Tibial nerve (tissue), 4 donors: ENCODE results near the gene FASTKD2. TPM values are rescaled to one million over a fixed set of nuclear protein-coding genes. Genes with fewer than 3 reads are reported as not detected.
"Not testable (repeated sequence)": the region's sequence is repeated elsewhere in the genome, so short reads cannot be mapped to it uniquely, and the experiment has no call there.

Source experiments
- DNase-seq, 2 donors: peaks; one replicate each; pipeline ENCODE4 v3.0.0-alpha.2; 2019; ENCODE audit warnings: low spot score in 2 of 2
- H3K27ac ChIP-seq, 4 donors: fragments of 200-600 bp; sonication (generic) in 3 of 4; one replicate each; pipeline ENCODE4 v1.5.1; 2017 to 2019; ENCODE audit warnings: mild to moderate bottlenecking in 1 of 4
- H3K27me3 ChIP-seq, 2 donors: fragments of 200-600 bp; sonication (generic) in 1 of 2; one replicate each; pipeline versions ENCODE4 v1.5.1 to v1.6.0; 2017 to 2019
- H3K36me3 ChIP-seq, 3 donors: fragments of 200-600 bp; sonication (generic); one replicate each; pipeline ENCODE4 v1.5.1; 2018 to 2019
- H3K4me1 ChIP-seq, 4 donors: fragments of 200-600 bp; sonication (generic) in 3 of 4; one replicate each; pipeline ENCODE4 v1.5.1; 2017 to 2019
- H3K4me3 ChIP-seq, 4 donors: fragments of 200-600 bp; sonication (generic) in 3 of 4; one replicate each; pipeline ENCODE4 v1.5.1; 2017 to 2019; ENCODE audit warnings: mild to moderate bottlenecking in 1 of 4, moderate library complexity in 1 of 4
- H3K9me3 ChIP-seq, 4 donors: fragments of 200-600 bp; sonication (generic) in 3 of 4; one replicate each; pipeline ENCODE4 v1.5.1; 2017 to 2019
- CTCF ChIP-seq, 5 experiments: fragments of 200-600 bp in 3 of 5; fragments of 450-650 bp in 2 of 5; sonication (generic) in 3 of 5; IDR thresholded peaks; one replicate each; pipeline ENCODE4 v1.5.1; 2016 to 2019; ENCODE audit warnings: antibody characterized with exemption in 5 of 5, mild to moderate bottlenecking in 3 of 5, moderate library complexity in 2 of 5
- EP300 ChIP-seq, 2 donors: sonication (generic); formaldehyde crosslinking; IDR thresholded peaks; one replicate each; pipeline ENCODE4 v1.6.1; 2017; ENCODE audit warnings: antibody characterized with exemption in 2 of 2, mild to moderate bottlenecking in 1 of 2
- POLR2A ChIP-seq, 2 donors: fragments of 450-650 bp; IDR thresholded peaks; one replicate each; pipeline ENCODE4 v1.6.1; 2017; ENCODE audit warnings: antibody characterized with exemption in 2 of 2, mild to moderate bottlenecking in 2 of 2, moderate library complexity in 2 of 2
- WGBS, 2 donors: methylation state at CpG; one replicate each; pipeline ENCODE4 v1.1.5; 2018; 5-methylcytosine and 5-hydroxymethylcytosine counted together
- total RNA-seq, 4 donors: library from RNA; depleted of rRNA; stranded (reverse); fragments of >200 nt; gene quantifications; one replicate each; pipeline ENCODE4 v1.1.0, GENCODE V29; 2016

The FASTKD2 gene
- total RNA-seq, 4 donors from 2014 or later: 22.4 to 36.5 (median 26.8) TPM

GRCh38 chr2:206801418-206802189 lies 36.2 kb downstream of the FASTKD2 start:
- DNase-seq: no peak
- 68 to 70% methylated on average over 9 of the region's 9 CpGs for WGBS, 2 donors
- Histone ChIP-seq H3K36me3 (peaks cover 0 to 5% (median 0%) of the 10 kb centered on the region in 3 donors), H3K27me3 (no peaks in the 10 kb centered on the region), H3K9me3 (no peaks in the 10 kb centered on the region), H3K4me3 (no peak overlapping the region), H3K27ac (no peak overlapping the region), H3K4me1 (peaks cover 0 to 34% (median 5%) of the 10 kb centered on the region in 4 donors)
- TF ChIP-seq EP300 (IDR thresholded peaks at IDR 0.05): no peak
- TF ChIP-seq CTCF (IDR thresholded peaks at IDR 0.05): no peak
- TF ChIP-seq POLR2A (IDR thresholded peaks at IDR 0.05): no peak

GRCh38 chr2:206802654-206803514 lies 37.5 kb downstream of the FASTKD2 start:
- Histone ChIP-seq H3K27ac (peak overlapping the region in 2 of 4 donors; percentile 55 to 75), H3K4me3 (no peak overlapping the region), H3K36me3 (no peaks in the 10 kb centered on the region), H3K9me3 (no peaks in the 10 kb centered on the region), H3K4me1 (peaks cover 0 to 34% (median 5%) of the 10 kb centered on the region in 4 donors), H3K27me3 (no peaks in the 10 kb centered on the region)
- TF ChIP-seq CTCF (IDR thresholded peaks at IDR 0.05) (no peak), EP300 (IDR thresholded peaks at IDR 0.05) (no peak), POLR2A (IDR thresholded peaks at IDR 0.05) (no peak)
- DNase-seq: no peak
- WGBS, 2 donors: 81 to 83% methylated on average over 7 of the region's 7 CpGs

- Histone ChIP-seq H3K36me3 (no peaks in the 10 kb centered on the region), H3K4me3 (no peak overlapping the region), H3K4me1 (peaks cover 0 to 34% (median 5%) of the 10 kb centered on the region in 4 donors), H3K27me3 (no peaks in the 10 kb centered on the region), H3K27ac (peak overlapping the region in 2 of 4 donors; percentile 56 to 75), H3K9me3 (no peaks in the 10 kb centered on the region)
- TF ChIP-seq POLR2A (IDR thresholded peaks at IDR 0.05) (no peak), EP300 (IDR thresholded peaks at IDR 0.05) (peak; percentile 19 to 55)
- WGBS, 2 donors: 25 to 46% methylated on average over 5 of the region's 5 CpGs
- DNase-seq: peak in 1 of 2 donors; percentile 23
Observed at GRCh38 chr2:206804326-206804725, 38.9 kb downstream of the FASTKD2 start.

- H3K27me3 ChIP-seq: no peaks in the 10 kb centered on the region
- no peaks in the 10 kb centered on the region for H3K9me3 ChIP-seq
- peaks cover 0 to 22% (median under 1%) of the 10 kb centered on the region in 4 donors for H3K4me1 ChIP-seq
- TF ChIP-seq POLR2A (IDR thresholded peaks at IDR 0.05) (no peak), EP300 (IDR thresholded peaks at IDR 0.05) (no peak), CTCF (IDR thresholded peaks at IDR 0.05) (no peak)
- DNase-seq: no peak
- H3K27ac ChIP-seq: peak overlapping the region in 1 of 4 donors; percentile 75
- 53 to 57% methylated on average over 6 of the region's 6 CpGs for WGBS, 2 donors
- H3K4me3 ChIP-seq: no peak overlapping the region
- H3K36me3 ChIP-seq: no peaks in the 10 kb centered on the region
Observed at GRCh38 chr2:206805887-206806607, 40.6 kb downstream of the FASTKD2 start.

GRCh38 chr2:206807624-206808023 lies 42.2 kb downstream of the FASTKD2 start:
- WGBS, 2 donors: 88 to 92% methylated on average over 3 of the region's 3 CpGs
- H3K9me3 ChIP-seq, H3K4me3 ChIP-seq, DNase-seq, H3K27ac ChIP-seq, H3K36me3 ChIP-seq, H3K27me3 ChIP-seq: not testable (repeated sequence)
- peaks cover 0 to 17% (median 0%) of the 10 kb centered on the region in 4 donors for H3K4me1 ChIP-seq

- not testable (repeated sequence) for DNase-seq, H3K4me1 ChIP-seq, H3K27me3 ChIP-seq, H3K27ac ChIP-seq, H3K9me3 ChIP-seq, H3K36me3 ChIP-seq, H3K4me3 ChIP-seq
- 96% methylated on average over 5 of the region's 5 CpGs for WGBS, 2 donors
Observed at GRCh38 chr2:206812471-206812870, 47.1 kb downstream of the FASTKD2 start.
